ENCODE measurements around the gene PARP12. TPM values are rescaled to one million over a fixed set of nuclear protein-coding genes. Genes with fewer than 3 reads are reported as not detected.

The PARP12 gene
- total and polyA plus RNA-seq, 7 experiments from 2014 or later, result 26.2 to 145 (median 72.9) TPM

DNA sequence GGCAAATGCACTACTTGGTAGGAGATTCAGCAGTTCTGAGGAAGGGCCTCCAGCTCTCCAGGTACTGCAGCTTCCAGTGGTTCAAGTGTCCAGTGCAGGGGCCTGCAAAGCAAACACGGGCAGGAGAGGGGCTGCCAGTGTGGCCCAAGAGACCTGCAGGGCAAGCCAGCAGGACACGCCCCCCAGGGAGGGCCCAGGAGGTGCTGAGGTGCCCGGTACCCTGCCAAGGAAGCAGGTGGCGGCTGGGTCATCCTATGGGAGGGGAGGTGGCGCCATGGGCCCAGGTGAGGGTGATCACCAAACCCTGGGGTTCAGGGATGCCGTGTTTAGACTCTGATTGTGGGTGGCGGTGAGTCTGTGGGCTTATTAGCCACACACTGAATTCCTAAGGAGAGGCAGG lies 45.7 kb downstream of the PARP12 start:
- POLR2A ChIA-PET, result no interaction called here
- peaks cover 0 to 3% (median 0%) of the 10 kb centered on the region in 5 donors for H3K36me3 Mint-ChIP-seq
- no peak for ATAC-seq
- Histone ChIP-seq H3K4me1 (ENCODE audit: control insufficient read depth in 2 of 2, insufficient read depth in 2 of 2, low read length in 2 of 2) (no peaks in the 10 kb centered on the region), H3K4me3 (ENCODE audit: low read length) (no peak overlapping the region), H3K36me3 (ENCODE audit: control insufficient read depth in 2 of 3, insufficient read depth in 3 of 3, low read length in 3 of 3) (no peaks in the 10 kb centered on the region), H3K9me3 (ENCODE audit: control insufficient read depth in 2 of 3, low read length in 3 of 3) (no peaks in the 10 kb centered on the region), H3K27ac (ENCODE audit: low read depth, low read length) (no peak overlapping the region), H3K27me3 (ENCODE audit: control insufficient read depth in 2 of 2, insufficient read depth in 2 of 2, low read length in 2 of 2) (no peaks in the 10 kb centered on the region)
- CTCF ChIA-PET, result interaction anchor here (1.3 kb wide), 1 partner anchor 11 kb away, joined by 3 read pairs; no protein-coding TSS in a partner anchor
- intact Hi-C loops (cut with micrococcal nuclease), result no loop called here
- no peaks in the 10 kb centered on the region for H3K4me1 Mint-ChIP-seq
- H3K4me3 Mint-ChIP-seq, result no peak overlapping the region
- H3K27ac Mint-ChIP-seq, result peak overlapping the region in 1 of 9 donors; percentile 55
- no peak for DNase-seq
- H3K27me3 Mint-ChIP-seq, result no peaks in the 10 kb centered on the region
- H3K9me3 Mint-ChIP-seq, result no peaks in the 10 kb centered on the region

DNA sequence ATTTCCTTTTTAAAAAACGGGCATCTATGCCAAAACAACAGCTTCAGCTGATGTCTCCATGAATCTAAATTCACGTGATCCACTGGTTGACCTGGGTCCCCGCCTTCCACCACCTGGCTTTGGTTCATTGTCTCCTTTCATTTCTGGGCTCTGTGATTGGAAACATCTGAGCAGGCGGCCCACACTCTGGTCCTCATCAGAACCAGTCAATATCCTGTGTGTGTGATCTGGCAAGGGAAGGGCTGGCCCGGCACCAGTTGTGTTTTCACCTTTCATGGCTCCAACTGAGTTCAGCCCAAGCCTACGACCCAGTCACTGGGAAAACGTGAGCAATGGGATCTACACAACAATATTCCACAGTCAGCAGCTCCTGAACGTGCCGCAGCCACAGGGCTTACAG lies 46.2 kb downstream of the PARP12 start:
- no peak for DNase-seq
- H3K27me3 Mint-ChIP-seq, result no peaks in the 10 kb centered on the region
- no peak overlapping the region for H3K4me3 Mint-ChIP-seq
- no peaks in the 10 kb centered on the region for H3K27me3 ChIP-seq (ENCODE audit: control insufficient read depth in 2 of 2, insufficient read depth in 2 of 2, low read length in 2 of 2)
- no peak overlapping the region for H3K27ac ChIP-seq (ENCODE audit: low read depth, low read length)
- H3K27ac Mint-ChIP-seq, result no peak overlapping the region
- no peak for ATAC-seq
- no peaks in the 10 kb centered on the region for H3K36me3 Mint-ChIP-seq
- H3K4me3 ChIP-seq (ENCODE audit: low read length), result no peak overlapping the region
- ChIA-PET CTCF (interaction anchor here (1.3 kb wide), 1 partner anchor 11 kb away, joined by 3 read pairs; no protein-coding TSS in a partner anchor), POLR2A (no interaction called here)
- no peaks in the 10 kb centered on the region for H3K9me3 Mint-ChIP-seq
- no peaks in the 10 kb centered on the region for H3K9me3 ChIP-seq (ENCODE audit: control insufficient read depth in 2 of 3, low read length in 3 of 3)
- H3K36me3 ChIP-seq (ENCODE audit: control insufficient read depth in 2 of 3, insufficient read depth in 3 of 3, low read length in 3 of 3), result no peaks in the 10 kb centered on the region
- H3K4me1 Mint-ChIP-seq, result no peaks in the 10 kb centered on the region
- H3K4me1 ChIP-seq (ENCODE audit: control insufficient read depth in 2 of 2, insufficient read depth in 2 of 2, low read length in 2 of 2), result no peaks in the 10 kb centered on the region
- intact Hi-C loops (cut with micrococcal nuclease), result no loop called here

GRCh38 chr7:140015471-140015970 lies 47.2 kb downstream of the PARP12 start:
- DNase-seq (no peak), ATAC-seq (no peak)
- Histone ChIP-seq H3K36me3 (ENCODE audit: control insufficient read depth in 2 of 3, insufficient read depth in 3 of 3, low read length in 3 of 3) (no peaks in the 10 kb centered on the region), H3K4me3 (ENCODE audit: low read length) (no peak overlapping the region), H3K27me3 (ENCODE audit: control insufficient read depth in 2 of 2, insufficient read depth in 2 of 2, low read length in 2 of 2) (no peaks in the 10 kb centered on the region), H3K4me1 (ENCODE audit: control insufficient read depth in 2 of 2, insufficient read depth in 2 of 2, low read length in 2 of 2) (no peaks in the 10 kb centered on the region), H3K9me3 (ENCODE audit: control insufficient read depth in 2 of 3, low read length in 3 of 3) (no peaks in the 10 kb centered on the region), H3K27ac (ENCODE audit: low read depth, low read length) (no peak overlapping the region)
- ChIA-PET CTCF (no interaction called here), POLR2A (no interaction called here)
- Mint-ChIP-seq H3K36me3 (no peaks in the 10 kb centered on the region), H3K4me3 (no peak overlapping the region), H3K4me1 (no peaks in the 10 kb centered on the region), H3K9me3 (no peaks in the 10 kb centered on the region), H3K27me3 (no peaks in the 10 kb centered on the region), H3K27ac (peak overlapping the region in 1 of 9 donors; percentile 6)
- intact Hi-C loops (cut with micrococcal nuclease), result no loop called here

DNA sequence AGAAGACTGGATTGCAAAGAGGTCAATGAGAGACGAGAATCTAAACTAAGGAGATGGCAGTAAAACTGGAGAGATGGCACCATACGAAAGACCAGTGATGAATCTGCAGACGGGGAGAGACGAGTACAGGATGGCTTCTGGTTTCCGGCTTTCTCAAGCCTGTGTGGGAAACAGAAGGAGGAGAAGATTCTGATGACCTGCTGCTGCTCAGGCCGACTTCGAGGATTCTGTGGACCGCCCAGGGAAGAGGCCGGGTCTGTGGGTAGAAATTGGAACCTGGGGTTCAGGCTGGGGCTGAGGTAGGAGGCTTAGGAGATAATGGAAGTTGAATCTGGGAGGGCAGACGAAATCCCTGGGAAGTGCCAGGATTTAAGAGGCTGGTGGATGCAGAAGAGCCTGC lies 48.6 kb downstream of the PARP12 start:
- Mint-ChIP-seq H3K4me1 (no peaks in the 10 kb centered on the region), H3K27ac (peak overlapping the region in 1 of 9 donors; percentile 60), H3K27me3 (no peaks in the 10 kb centered on the region), H3K36me3 (no peaks in the 10 kb centered on the region), H3K9me3 (no peaks in the 10 kb centered on the region), H3K4me3 (no peak overlapping the region)
- no peaks in the 10 kb centered on the region for H3K36me3 ChIP-seq (ENCODE audit: control insufficient read depth in 2 of 3, insufficient read depth in 3 of 3, low read length in 3 of 3)
- H3K27me3 ChIP-seq (ENCODE audit: control insufficient read depth in 2 of 2, insufficient read depth in 2 of 2, low read length in 2 of 2), result no peaks in the 10 kb centered on the region
- no peak for ATAC-seq
- ChIA-PET POLR2A (no interaction called here), CTCF (interaction anchor here (1.0 kb wide), 1 partner anchor 395 kb away, joined by 3 read pairs; no protein-coding TSS in a partner anchor)
- intact Hi-C loops (cut with micrococcal nuclease), result no loop called here
- no peak for DNase-seq
- H3K27ac ChIP-seq (ENCODE audit: low read depth, low read length), result no peak overlapping the region
- H3K9me3 ChIP-seq (ENCODE audit: control insufficient read depth in 2 of 3, low read length in 3 of 3), result no peaks in the 10 kb centered on the region
- H3K4me1 ChIP-seq (ENCODE audit: control insufficient read depth in 2 of 2, insufficient read depth in 2 of 2, low read length in 2 of 2), result no peaks in the 10 kb centered on the region
- no peak overlapping the region for H3K4me3 ChIP-seq (ENCODE audit: low read length)

GRCh38 chr7:140013676-140014075 lies 49.1 kb downstream of the PARP12 start:
- DNase-seq, result no peak
- H3K4me1 Mint-ChIP-seq, result no peaks in the 10 kb centered on the region
- no peaks in the 10 kb centered on the region for H3K9me3 Mint-ChIP-seq
- intact Hi-C loops (cut with micrococcal nuclease), result no loop called here
- peak overlapping the region in 1 of 9 donors; percentile 60 for H3K27ac Mint-ChIP-seq
- no peak for ATAC-seq
- Histone ChIP-seq H3K9me3 (ENCODE audit: control insufficient read depth in 2 of 3, low read length in 3 of 3) (no peaks in the 10 kb centered on the region), H3K27me3 (ENCODE audit: control insufficient read depth in 2 of 2, insufficient read depth in 2 of 2, low read length in 2 of 2) (no peaks in the 10 kb centered on the region), H3K36me3 (ENCODE audit: control insufficient read depth in 2 of 3, insufficient read depth in 3 of 3, low read length in 3 of 3) (no peaks in the 10 kb centered on the region), H3K4me3 (ENCODE audit: low read length) (no peak overlapping the region), H3K4me1 (ENCODE audit: control insufficient read depth in 2 of 2, insufficient read depth in 2 of 2, low read length in 2 of 2) (no peaks in the 10 kb centered on the region), H3K27ac (ENCODE audit: low read depth, low read length) (no peak overlapping the region)
- H3K36me3 Mint-ChIP-seq, result no peaks in the 10 kb centered on the region
- H3K4me3 Mint-ChIP-seq, result no peak overlapping the region
- H3K27me3 Mint-ChIP-seq, result no peaks in the 10 kb centered on the region
- CTCF ChIA-PET, result interaction anchor here (1.0 kb wide), 1 partner anchor 394 kb away, joined by 3 read pairs; no protein-coding TSS in a partner anchor
- POLR2A ChIA-PET, result no interaction called here

- DNase-seq (no peak), ATAC-seq (no peak)
- Mint-ChIP-seq H3K9me3 (peaks cover 0 to 2% (median 0%) of the 10 kb centered on the region in 11 donors), H3K4me1 (no peaks in the 10 kb centered on the region), H3K27ac (no peak overlapping the region), H3K36me3 (no peaks in the 10 kb centered on the region), H3K4me3 (no peak overlapping the region), H3K27me3 (no peaks in the 10 kb centered on the region)
- Histone ChIP-seq H3K9me3 (ENCODE audit: control insufficient read depth in 2 of 3, low read length in 3 of 3) (no peaks in the 10 kb centered on the region), H3K4me3 (ENCODE audit: low read length) (no peak overlapping the region), H3K27ac (ENCODE audit: low read depth, low read length) (no peak overlapping the region), H3K36me3 (ENCODE audit: control insufficient read depth in 2 of 3, insufficient read depth in 3 of 3, low read length in 3 of 3) (no peaks in the 10 kb centered on the region), H3K4me1 (ENCODE audit: control insufficient read depth in 2 of 2, insufficient read depth in 2 of 2, low read length in 2 of 2) (no peaks in the 10 kb centered on the region), H3K27me3 (ENCODE audit: control insufficient read depth in 2 of 2, insufficient read depth in 2 of 2, low read length in 2 of 2) (no peaks in the 10 kb centered on the region)
- ChIA-PET CTCF (interaction anchor here (0.7 to 1.5 kb wide), 3 partner anchors 57 to 389 kb away, joined by 3 read pairs; no protein-coding TSS in a partner anchor), POLR2A (interaction anchor here (0.5 kb wide), 1 partner anchor 115 kb away, joined by 5 read pairs; no protein-coding TSS in a partner anchor)
- intact Hi-C loops (cut with micrococcal nuclease), result no loop called here
Observed at GRCh38 chr7:140010194-140010895, 52.4 kb downstream of the PARP12 start.

DNA sequence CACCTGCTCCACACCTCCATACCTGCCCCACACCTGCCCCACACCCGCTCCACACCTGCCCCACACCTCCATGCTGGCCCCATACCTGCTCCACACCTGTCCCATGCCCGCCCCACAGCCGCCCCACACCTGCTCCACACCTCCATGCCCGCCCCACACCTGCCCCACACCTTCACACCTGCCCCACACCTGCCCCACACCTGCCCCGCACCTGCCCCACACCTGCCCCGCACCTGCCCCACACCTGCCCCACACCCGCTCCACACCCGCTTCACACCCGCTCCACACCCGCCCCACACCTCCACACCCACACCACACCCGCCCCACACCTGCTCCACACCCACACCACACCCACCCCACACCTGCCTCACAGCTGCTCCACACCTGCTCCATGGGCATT lies 53.0 kb downstream of the PARP12 start:
- Histone ChIP-seq H3K9me3 (ENCODE audit: control insufficient read depth in 2 of 3, low read length in 3 of 3) (no peaks in the 10 kb centered on the region), H3K27ac (ENCODE audit: low read depth, low read length) (no peak overlapping the region), H3K4me3 (ENCODE audit: low read length) (no peak overlapping the region), H3K27me3 (ENCODE audit: control insufficient read depth in 2 of 2, insufficient read depth in 2 of 2, low read length in 2 of 2) (no peaks in the 10 kb centered on the region), H3K4me1 (ENCODE audit: control insufficient read depth in 2 of 2, insufficient read depth in 2 of 2, low read length in 2 of 2) (no peaks in the 10 kb centered on the region), H3K36me3 (ENCODE audit: control insufficient read depth in 2 of 3, insufficient read depth in 3 of 3, low read length in 3 of 3) (no peaks in the 10 kb centered on the region)
- Mint-ChIP-seq H3K27me3 (no peaks in the 10 kb centered on the region), H3K9me3 (peaks cover 0 to 2% (median 0%) of the 10 kb centered on the region in 11 donors), H3K4me3 (no peak overlapping the region), H3K27ac (no peak overlapping the region), H3K4me1 (no peaks in the 10 kb centered on the region), H3K36me3 (no peaks in the 10 kb centered on the region)
- ATAC-seq, result no peak
- ChIA-PET POLR2A (no interaction called here), CTCF (interaction anchor here (1.5 kb wide), 1 partner anchor 388 kb away, joined by 3 read pairs; no protein-coding TSS in a partner anchor)
- intact Hi-C loops (cut with micrococcal nuclease), result no loop called here
- DNase-seq, result no peak

Data from naive thymus-derived CD4-positive, alpha-beta T cell (primary cell).